ENCODE data around the gene EXO1. TPM values are rescaled to one million over a fixed set of nuclear protein-coding genes. Genes with fewer than 3 reads are reported as not detected.

The EXO1 gene
- total RNA-seq, 2 donors from 2014 or later = 21.7 to 30.9 TPM

- Histone ChIP-seq H3K27me3 (ENCODE audit: control insufficient read depth, insufficient read depth, low read length, poor library complexity, severe bottlenecking) (no peaks in the 10 kb centered on the region), H3K4me3 (ENCODE audit: low read length) (no peak overlapping the region), H3K9ac (ENCODE audit: extremely low read depth, low read length, poor library complexity, severe bottlenecking) (no peak overlapping the region), H3K27ac (ENCODE audit: low read depth, low read length) (no peak overlapping the region), H3K4me1 (ENCODE audit: control insufficient read depth, insufficient read depth, low read length) (no peaks in the 10 kb centered on the region), H3K9me3 (ENCODE audit: control insufficient read depth, low read length) (no peaks in the 10 kb centered on the region), H3K36me3 (ENCODE audit: control insufficient read depth, insufficient read depth, low read length) (no peaks in the 10 kb centered on the region)
- TF ChIP-seq CTCF (conservative IDR thresholded peaks at IDR 0.05) = no peak
- H3K4me1 Mint-ChIP-seq = peaks cover 8% of the 10 kb centered on the region
- DNase-seq = no peak
- H3K36me3 Mint-ChIP-seq (ENCODE audit: low read depth) = no peaks in the 10 kb centered on the region
- H3K9me3 Mint-ChIP-seq = peaks cover 1% of the 10 kb centered on the region
- 66 to 83% methylated on average over 3 to 5 of the region's 6 CpGs for WGBS, 2 experiments (ENCODE audit: insufficient coverage in 1 of 2, insufficient read length in 1 of 2)
- no peak overlapping the region for H3K4me3 Mint-ChIP-seq
- no peak overlapping the region for H3K27ac Mint-ChIP-seq
- H3K27me3 Mint-ChIP-seq (ENCODE audit: insufficient read depth) = no peaks in the 10 kb centered on the region
Observed at GRCh38 chr1:241932845-241933244, 84.8 kb downstream of the EXO1 start.

GRCh38 chr1:241934201-241934848 lies 86.3 kb downstream of the EXO1 start:
- Mint-ChIP-seq H3K27ac (peak overlapping the region; percentile 40), H3K36me3 (ENCODE audit: low read depth) (no peaks in the 10 kb centered on the region), H3K4me1 (peaks cover 8% of the 10 kb centered on the region), H3K9me3 (peaks cover 15% of the 10 kb centered on the region), H3K27me3 (ENCODE audit: insufficient read depth) (no peaks in the 10 kb centered on the region), H3K4me3 (no peak overlapping the region)
- Histone ChIP-seq H3K27ac (ENCODE audit: low read depth, low read length) (peak overlapping the region; percentile 61), H3K4me1 (ENCODE audit: control insufficient read depth, insufficient read depth, low read length) (no peaks in the 10 kb centered on the region), H3K27me3 (ENCODE audit: control insufficient read depth, insufficient read depth, low read length, poor library complexity, severe bottlenecking) (no peaks in the 10 kb centered on the region), H3K36me3 (ENCODE audit: control insufficient read depth, insufficient read depth, low read length) (no peaks in the 10 kb centered on the region), H3K9me3 (ENCODE audit: control insufficient read depth, low read length) (peaks cover 12% of the 10 kb centered on the region), H3K4me3 (ENCODE audit: low read length) (no peak overlapping the region), H3K9ac (ENCODE audit: extremely low read depth, low read length, poor library complexity, severe bottlenecking) (no peak overlapping the region)
- 72 to 82% methylated on average over 9 to 12 of the region's 12 CpGs for WGBS, 2 experiments (ENCODE audit: insufficient coverage in 1 of 2, insufficient read length in 1 of 2)
- TF ChIP-seq CTCF (conservative IDR thresholded peaks at IDR 0.05) = no peak
- DNase-seq = peak; percentile 85

- no peaks in the 10 kb centered on the region for H3K36me3 ChIP-seq (ENCODE audit: control insufficient read depth, insufficient read depth, low read length)
- Mint-ChIP-seq H3K27me3 (ENCODE audit: insufficient read depth) (no peaks in the 10 kb centered on the region), H3K4me1 (peaks cover 8% of the 10 kb centered on the region), H3K9me3 (peaks cover 20% of the 10 kb centered on the region), H3K27ac (no peak overlapping the region), H3K4me3 (no peak overlapping the region), H3K36me3 (ENCODE audit: low read depth) (no peaks in the 10 kb centered on the region)
- 87 to 89% methylated on average over 5 to 7 of the region's 7 CpGs for WGBS, 2 experiments (ENCODE audit: insufficient coverage in 1 of 2, insufficient read length in 1 of 2)
- peaks cover 12% of the 10 kb centered on the region for H3K9me3 ChIP-seq (ENCODE audit: control insufficient read depth, low read length)
- H3K4me1 ChIP-seq (ENCODE audit: control insufficient read depth, insufficient read depth, low read length) = no peaks in the 10 kb centered on the region
- H3K27ac ChIP-seq (ENCODE audit: low read depth, low read length) = no peak overlapping the region
- TF ChIP-seq CTCF (conservative IDR thresholded peaks at IDR 0.05) = no peak
- no peaks in the 10 kb centered on the region for H3K27me3 ChIP-seq (ENCODE audit: control insufficient read depth, insufficient read depth, low read length, poor library complexity, severe bottlenecking)
- no peak overlapping the region for H3K9ac ChIP-seq (ENCODE audit: extremely low read depth, low read length, poor library complexity, severe bottlenecking)
- no peak overlapping the region for H3K4me3 ChIP-seq (ENCODE audit: low read length)
- DNase-seq = no peak
Observed at GRCh38 chr1:241934866-241935265, 86.9 kb downstream of the EXO1 start.

Other genes starting within 250 kb of the EXO1 start
- gene CHML, start 207.8 kb upstream of the EXO1 start, total RNA-seq = 10 to 100 TPM; 16.4 to 28.5 TPM
- 10 to 100 TPM in 1 of 2 donors, 1 to 10 TPM in 1; 9.0 to 22.5 TPM for gene OPN3, start 207.8 kb upstream of the EXO1 start, total RNA-seq
- not detected for gene WDR64, start 195.9 kb upstream of the EXO1 start, total RNA-seq
- not detected for gene BECN2, start 109.6 kb downstream of the EXO1 start, total RNA-seq
- under 1 TPM in 1 of 2 donors, not detected in 1; 0.22 TPM for gene MAP1LC3C, start 150.9 kb downstream of the EXO1 start, total RNA-seq

All from endodermal cell (in vitro differentiated cells).